GM19193 (cell line): ENCODE measurements around the gene NRG3.

Experiments
- POLR2A ChIP-seq: IDR thresholded peaks from 4 replicates; pipeline ENCODE4 v1.6.1; 2011; ENCODE audit not compliant: insufficient read depth, insufficient read length; ENCODE audit errors: extremely low read depth

The NRG3 gene

GRCh38 chr10:82308641-82309040, 433.6 kb downstream of the NRG3 start:
- TF ChIP-seq POLR2A = no peak

GRCh38 chr10:82310839-82311238, 435.8 kb downstream of the NRG3 start:
- TF ChIP-seq POLR2A = no peak

GRCh38 chr10:82313401-82313800, 438.4 kb downstream of the NRG3 start:
- TF ChIP-seq POLR2A = no peak

GRCh38 chr10:82318534-82318933, 443.5 kb downstream of the NRG3 start:
- TF ChIP-seq POLR2A = no peak

GRCh38 chr10:82319074-82319473, 444.1 kb downstream of the NRG3 start:
- no peak for TF ChIP-seq POLR2A

- no peak for TF ChIP-seq POLR2A
These were observed 444.6 kb downstream of the NRG3 start for GRCh38 chr10:82319562-82319961.

- TF ChIP-seq POLR2A = no peak
These were observed 446.7 kb downstream of the NRG3 start for GRCh38 chr10:82321724-82322123.

GRCh38 chr10:82331716-82332115, 456.7 kb downstream of the NRG3 start:
- no peak for TF ChIP-seq POLR2A

GRCh38 chr10:82335831-82336230, 460.8 kb downstream of the NRG3 start:
- no peak for TF ChIP-seq POLR2A

GRCh38 chr10:82340166-82340565, 465.2 kb downstream of the NRG3 start:
- TF ChIP-seq POLR2A = no peak

- TF ChIP-seq POLR2A = no peak
These were observed 478.4 kb downstream of the NRG3 start for GRCh38 chr10:82353381-82353780.

GRCh38 chr10:82358486-82359099, 483.6 kb downstream of the NRG3 start:
- no peak for TF ChIP-seq POLR2A

GRCh38 chr10:82361256-82361655, 486.3 kb downstream of the NRG3 start:
- TF ChIP-seq POLR2A = no peak

GRCh38 chr10:82377608-82378007, 502.6 kb downstream of the NRG3 start:
- TF ChIP-seq POLR2A = no peak

- no peak for TF ChIP-seq POLR2A
These were observed 503.2 kb downstream of the NRG3 start for GRCh38 chr10:82378146-82378545.

GRCh38 chr10:82383350-82383749, 508.4 kb downstream of the NRG3 start:
- TF ChIP-seq POLR2A = no peak

GRCh38 chr10:82390866-82391658, 516.1 kb downstream of the NRG3 start:
- TF ChIP-seq POLR2A = no peak

GRCh38 chr10:82391971-82392370, 517.0 kb downstream of the NRG3 start:
- TF ChIP-seq POLR2A = no peak
